ENCODE data around the gene CAPN5. TPM values are rescaled to one million over a fixed set of nuclear protein-coding genes. Genes with fewer than 3 reads are reported as not detected.
"Not testable (repeated sequence)": the region's sequence is repeated elsewhere in the genome, so short reads cannot be mapped to it uniquely, and the experiment has no call there.

Gene CAPN5
- total RNA-seq = under 1 TPM; 0.19 to 0.93 TPM

DNA sequence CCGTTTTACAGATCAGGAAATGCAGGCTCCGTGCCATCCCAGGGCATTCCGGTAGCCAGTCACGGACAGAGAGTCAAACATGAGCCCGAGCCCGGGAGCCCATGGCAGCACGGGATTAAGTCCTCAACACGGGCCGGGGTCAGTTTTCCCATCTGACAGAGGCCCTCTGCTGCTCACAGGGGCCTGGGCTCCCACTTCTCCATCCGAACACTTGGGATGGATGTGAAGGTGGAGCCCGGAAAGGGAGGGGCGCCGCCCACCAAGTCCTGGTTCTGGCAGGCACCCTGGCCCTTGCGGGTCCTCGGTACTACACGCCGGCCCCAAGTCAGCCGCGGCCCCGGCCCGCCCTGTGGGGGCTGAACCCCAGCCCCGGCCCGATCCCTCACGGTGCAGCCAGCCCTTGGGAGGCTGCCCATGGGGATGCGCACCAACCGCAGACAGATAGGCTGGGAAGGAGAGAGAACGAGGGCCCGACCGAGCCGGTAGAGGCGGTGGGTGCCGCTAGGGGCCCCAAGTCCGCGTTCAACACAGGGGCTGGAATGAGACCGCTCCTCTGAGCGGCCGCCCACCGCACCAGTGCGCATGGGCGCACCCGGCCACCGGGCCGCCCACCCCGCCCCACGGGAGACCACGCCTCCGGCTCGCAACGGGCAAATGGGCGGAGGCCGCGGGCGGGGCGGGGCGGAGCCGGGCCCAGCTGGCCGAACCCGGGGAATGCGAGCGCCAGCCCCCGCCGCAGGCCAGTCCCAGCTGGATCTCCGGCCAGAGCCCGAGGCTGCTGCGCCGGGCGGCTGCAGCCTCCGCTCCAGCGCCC, at the start of gene CAPN5:
CAPN5 (plus strand) TSS at position 743 of the 814 bp plus-strand sequence. CDS start 17,916 bp downstream, outside the sequence.
- peak; percentile 95 for ATAC-seq (replicated peaks)
- Mint-ChIP-seq H3K27ac (peak within 1 kb of the TSS; percentile 88), H3K27me3 (no peaks in the 10 kb centered on the region), H3K36me3 (ENCODE audit: low read depth) (no peaks in the 10 kb centered on the region), H3K4me1 (peaks cover 4% of the 10 kb centered on the region), H3K9me3 (no peaks in the 10 kb centered on the region), H3K4me3 (peak within 1 kb of the TSS; percentile 85)

DNA sequence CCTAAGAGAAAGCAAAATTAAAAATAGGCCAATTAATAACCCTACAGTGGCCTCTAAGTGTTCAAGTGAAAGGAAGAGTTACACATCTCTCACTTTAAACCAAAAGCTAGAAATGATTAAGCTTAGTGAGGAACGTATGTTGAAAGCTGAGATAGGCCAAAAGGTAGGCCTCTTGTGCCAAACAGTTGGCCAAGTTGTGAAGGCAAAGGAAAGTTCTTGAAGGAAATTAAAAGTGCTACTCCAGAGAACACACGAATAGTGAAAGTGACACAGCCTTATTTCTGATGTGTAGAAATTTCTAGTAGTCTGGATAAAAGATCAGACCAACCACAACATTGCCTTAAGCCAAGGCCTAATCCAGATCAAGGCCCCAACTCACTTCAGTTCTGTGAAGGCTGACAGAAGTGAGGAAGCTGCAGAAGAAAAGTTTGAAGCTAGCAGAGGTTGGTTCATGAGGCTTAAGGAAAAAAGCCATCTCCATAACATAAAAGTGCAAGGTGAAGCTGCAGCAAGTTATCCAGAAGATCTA, 48.3 kb upstream of the CAPN5 start:
- not testable (repeated sequence) for ATAC-seq (replicated peaks); H3K9me3 Mint-ChIP-seq; H3K4me3 Mint-ChIP-seq; H3K27me3 Mint-ChIP-seq; H3K27ac Mint-ChIP-seq; H3K4me1 Mint-ChIP-seq
- peaks cover 15% of the 10 kb centered on the region for H3K36me3 Mint-ChIP-seq (ENCODE audit: low read depth)

DNA sequence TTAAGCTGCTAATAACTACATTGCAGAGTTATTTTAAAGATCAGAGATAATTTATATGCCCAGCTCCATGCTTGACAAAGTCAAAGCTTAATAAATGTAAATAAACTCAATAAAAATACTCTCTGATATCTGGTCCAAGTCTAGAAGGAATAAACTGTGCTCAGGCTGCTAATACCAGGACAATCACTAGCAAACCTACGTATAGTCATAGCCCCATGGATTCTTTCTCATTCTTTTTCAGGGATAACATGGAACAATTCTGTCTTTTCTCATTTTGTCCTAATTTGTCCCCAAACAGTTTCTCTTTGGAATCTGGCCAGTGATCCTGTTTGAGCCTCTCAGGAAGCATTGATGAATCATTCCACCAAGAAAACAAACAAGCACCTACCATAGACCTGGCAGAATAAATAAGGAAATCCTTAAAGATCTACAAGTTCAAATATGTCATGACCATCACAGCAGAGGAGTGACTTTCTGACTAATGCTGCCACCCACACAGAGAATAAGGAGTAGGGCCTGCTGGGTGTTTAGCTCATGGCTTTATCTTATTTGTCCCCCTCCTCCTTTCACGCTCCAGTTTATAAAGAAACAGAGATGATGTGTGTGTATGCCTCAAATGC, 46.7 kb upstream of the CAPN5 start:
- no peaks in the 10 kb centered on the region for H3K27me3 Mint-ChIP-seq
- H3K4me1 Mint-ChIP-seq = no peaks in the 10 kb centered on the region
- peaks cover 15% of the 10 kb centered on the region for H3K36me3 Mint-ChIP-seq (ENCODE audit: low read depth)
- no peak for ATAC-seq (replicated peaks)
- no peak overlapping the region for H3K27ac Mint-ChIP-seq
- no peak overlapping the region for H3K4me3 Mint-ChIP-seq
- H3K9me3 Mint-ChIP-seq = no peaks in the 10 kb centered on the region

DNA sequence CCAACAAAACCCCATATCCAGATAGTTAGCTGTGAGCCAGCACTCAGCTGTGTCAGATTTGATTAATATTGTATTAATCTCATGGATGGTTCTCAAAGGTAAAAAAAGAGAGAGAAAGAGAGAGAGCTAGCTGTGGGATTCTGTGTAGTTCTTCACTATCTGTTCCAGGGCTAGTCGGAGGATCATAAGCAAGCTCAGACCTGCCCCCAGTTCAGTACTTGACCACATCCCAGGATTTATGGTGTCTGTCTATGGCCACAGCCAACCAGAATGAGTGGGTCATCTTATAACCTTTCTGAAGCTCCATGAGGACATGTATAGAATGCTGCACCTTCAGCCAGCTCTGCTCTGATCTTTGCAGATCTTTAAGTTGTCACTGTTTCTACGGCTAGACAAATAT, 46.0 kb upstream of the CAPN5 start:
- H3K36me3 Mint-ChIP-seq (ENCODE audit: low read depth) = peaks cover 15% of the 10 kb centered on the region
- no peaks in the 10 kb centered on the region for H3K4me1 Mint-ChIP-seq
- no peak for ATAC-seq (replicated peaks)
- no peaks in the 10 kb centered on the region for H3K27me3 Mint-ChIP-seq
- no peak overlapping the region for H3K4me3 Mint-ChIP-seq
- H3K27ac Mint-ChIP-seq = no peak overlapping the region
- no peaks in the 10 kb centered on the region for H3K9me3 Mint-ChIP-seq

GRCh38 chr11:77024745-77025144, 42.0 kb upstream of the CAPN5 start:
- Mint-ChIP-seq H3K27me3 (peaks cover 14% of the 10 kb centered on the region), H3K4me1 (no peaks in the 10 kb centered on the region), H3K4me3 (no peak overlapping the region), H3K27ac (no peak overlapping the region), H3K9me3 (no peaks in the 10 kb centered on the region), H3K36me3 (ENCODE audit: low read depth) (no peaks in the 10 kb centered on the region)
- no peak for ATAC-seq (replicated peaks)

DNA sequence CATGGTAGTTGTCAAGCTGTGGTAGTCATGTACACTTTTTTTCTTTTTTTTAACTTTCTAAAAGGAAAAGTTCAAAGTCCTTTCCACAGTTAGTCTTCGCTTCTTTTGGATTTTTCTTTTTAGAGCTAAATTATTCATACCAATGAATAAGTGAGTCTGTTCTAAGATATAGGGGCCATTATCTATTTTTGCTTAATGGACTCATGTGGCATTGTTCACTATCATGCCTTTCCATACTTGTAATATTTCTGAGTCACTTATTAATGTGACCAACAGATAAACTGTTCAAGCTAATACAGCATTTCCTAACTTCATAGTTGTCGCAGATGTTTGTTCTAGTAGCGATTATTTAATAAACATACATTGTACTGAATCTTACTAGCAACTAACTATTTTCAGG, 40.5 kb upstream of the CAPN5 start:
- peaks cover 28% of the 10 kb centered on the region for H3K27me3 Mint-ChIP-seq
- no peak overlapping the region for H3K4me3 Mint-ChIP-seq
- no peak for ATAC-seq (replicated peaks)
- H3K4me1 Mint-ChIP-seq = no peaks in the 10 kb centered on the region
- H3K27ac Mint-ChIP-seq = no peak overlapping the region
- H3K36me3 Mint-ChIP-seq (ENCODE audit: low read depth) = no peaks in the 10 kb centered on the region
- no peaks in the 10 kb centered on the region for H3K9me3 Mint-ChIP-seq

GRCh38 chr11:77026743-77027142, 40.0 kb upstream of the CAPN5 start:
- H3K27ac Mint-ChIP-seq = no peak overlapping the region
- ATAC-seq (replicated peaks) = no peak
- no peaks in the 10 kb centered on the region for H3K4me1 Mint-ChIP-seq
- H3K27me3 Mint-ChIP-seq = peaks cover 31% of the 10 kb centered on the region
- H3K4me3 Mint-ChIP-seq = no peak overlapping the region
- no peaks in the 10 kb centered on the region for H3K9me3 Mint-ChIP-seq
- H3K36me3 Mint-ChIP-seq (ENCODE audit: low read depth) = no peaks in the 10 kb centered on the region

GRCh38 chr11:77027275-77027674, 39.5 kb upstream of the CAPN5 start:
- no peaks in the 10 kb centered on the region for H3K36me3 Mint-ChIP-seq (ENCODE audit: low read depth)
- H3K27ac Mint-ChIP-seq = no peak overlapping the region
- peaks cover 31% of the 10 kb centered on the region for H3K27me3 Mint-ChIP-seq
- no peaks in the 10 kb centered on the region for H3K4me1 Mint-ChIP-seq
- no peak for ATAC-seq (replicated peaks)
- no peaks in the 10 kb centered on the region for H3K9me3 Mint-ChIP-seq
- no peak overlapping the region for H3K4me3 Mint-ChIP-seq

GRCh38 chr11:77029829-77030228, 36.9 kb upstream of the CAPN5 start:
- peaks cover 31% of the 10 kb centered on the region for H3K27me3 Mint-ChIP-seq
- H3K36me3 Mint-ChIP-seq (ENCODE audit: low read depth) = no peaks in the 10 kb centered on the region
- H3K4me3 Mint-ChIP-seq = no peak overlapping the region
- H3K4me1 Mint-ChIP-seq = no peaks in the 10 kb centered on the region
- no peaks in the 10 kb centered on the region for H3K9me3 Mint-ChIP-seq
- no peak overlapping the region for H3K27ac Mint-ChIP-seq
- ATAC-seq (replicated peaks) = no peak

- H3K4me1 Mint-ChIP-seq = no peaks in the 10 kb centered on the region
- no peaks in the 10 kb centered on the region for H3K9me3 Mint-ChIP-seq
- ATAC-seq (replicated peaks) = no peak
- peaks cover 31% of the 10 kb centered on the region for H3K27me3 Mint-ChIP-seq
- H3K36me3 Mint-ChIP-seq (ENCODE audit: low read depth) = no peaks in the 10 kb centered on the region
- no peak overlapping the region for H3K4me3 Mint-ChIP-seq
- H3K27ac Mint-ChIP-seq = no peak overlapping the region
Measured at GRCh38 chr11:77030834-77031414, 35.8 kb upstream of the CAPN5 start.

DNA sequence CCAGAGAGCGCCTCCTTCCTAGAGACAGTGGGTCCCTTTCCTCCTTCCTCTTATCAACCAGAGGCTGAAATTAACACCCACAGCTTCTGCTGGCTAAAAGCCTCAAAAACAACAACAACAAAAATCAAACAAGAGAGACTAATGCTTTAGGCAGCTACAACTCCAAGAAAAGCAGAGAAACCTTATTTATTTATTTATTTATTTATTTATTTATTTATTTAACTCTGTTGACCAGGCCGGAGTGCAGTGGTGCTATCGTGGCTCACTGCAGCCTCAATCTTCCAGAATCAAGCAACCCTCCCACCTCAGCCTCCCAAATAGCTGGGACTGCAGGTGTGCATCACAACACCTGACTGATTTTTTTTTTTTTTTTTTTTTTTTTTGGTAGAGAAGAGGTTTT, 35.2 kb upstream of the CAPN5 start:
- Mint-ChIP-seq H3K4me3 (no peak overlapping the region), H3K36me3 (ENCODE audit: low read depth) (no peaks in the 10 kb centered on the region), H3K9me3 (no peaks in the 10 kb centered on the region), H3K27me3 (peaks cover 31% of the 10 kb centered on the region), H3K27ac (no peak overlapping the region), H3K4me1 (no peaks in the 10 kb centered on the region)
- ATAC-seq (replicated peaks) = no peak

- no peaks in the 10 kb centered on the region for H3K36me3 Mint-ChIP-seq (ENCODE audit: low read depth)
- no peaks in the 10 kb centered on the region for H3K9me3 Mint-ChIP-seq
- peaks cover 40% of the 10 kb centered on the region for H3K27me3 Mint-ChIP-seq
- H3K4me1 Mint-ChIP-seq = peaks cover 5% of the 10 kb centered on the region
- H3K27ac Mint-ChIP-seq = no peak overlapping the region
- no peak overlapping the region for H3K4me3 Mint-ChIP-seq
- ATAC-seq (replicated peaks) = no peak
Measured at GRCh38 chr11:77035039-77035438, 31.7 kb upstream of the CAPN5 start.

GRCh38 chr11:77035580-77035979, 31.2 kb upstream of the CAPN5 start:
- Mint-ChIP-seq H3K9me3 (no peaks in the 10 kb centered on the region), H3K4me3 (no peak overlapping the region), H3K36me3 (ENCODE audit: low read depth) (no peaks in the 10 kb centered on the region), H3K27me3 (peaks cover 37% of the 10 kb centered on the region), H3K4me1 (peaks cover 5% of the 10 kb centered on the region), H3K27ac (no peak overlapping the region)
- no peak for ATAC-seq (replicated peaks)

DNA sequence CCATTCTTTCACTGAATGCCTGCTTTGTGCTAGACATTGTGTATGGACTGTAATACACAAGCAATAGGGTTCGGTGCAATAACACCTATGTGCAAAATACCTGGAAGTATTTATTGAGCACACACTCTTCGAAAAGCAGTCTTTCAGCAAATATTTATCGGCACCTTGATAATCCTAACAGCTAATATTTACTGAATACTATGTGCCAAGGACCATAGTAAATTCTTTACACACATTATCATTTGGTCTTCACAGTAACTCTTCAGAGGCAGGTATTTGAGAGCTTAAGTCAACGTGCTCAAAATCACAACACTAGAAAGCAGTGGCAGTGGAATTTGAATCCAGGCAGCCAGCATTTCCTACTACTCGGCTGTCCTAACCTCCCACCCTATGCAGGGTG, 30.4 kb upstream of the CAPN5 start:
- no peaks in the 10 kb centered on the region for H3K9me3 Mint-ChIP-seq
- peaks cover 32% of the 10 kb centered on the region for H3K27me3 Mint-ChIP-seq
- no peak for ATAC-seq (replicated peaks)
- peaks cover 5% of the 10 kb centered on the region for H3K4me1 Mint-ChIP-seq
- no peak overlapping the region for H3K4me3 Mint-ChIP-seq
- no peaks in the 10 kb centered on the region for H3K36me3 Mint-ChIP-seq (ENCODE audit: low read depth)
- no peak overlapping the region for H3K27ac Mint-ChIP-seq

- no peak for ATAC-seq (replicated peaks)
- Mint-ChIP-seq H3K9me3 (no peaks in the 10 kb centered on the region), H3K27ac (no peak overlapping the region), H3K4me1 (peaks cover 5% of the 10 kb centered on the region), H3K4me3 (no peak overlapping the region), H3K27me3 (peaks cover 31% of the 10 kb centered on the region), H3K36me3 (ENCODE audit: low read depth) (no peaks in the 10 kb centered on the region)
Measured at GRCh38 chr11:77037057-77037456, 29.7 kb upstream of the CAPN5 start.
